ENCODE results near the gene CSAD. TPM values are rescaled to one million over a fixed set of nuclear protein-coding genes. Genes with fewer than 3 reads are reported as not detected.

CSAD gene
- total RNA-seq (11.4 and 29.4 TPM in 2 replicates), polyA plus RNA-seq (7.2 and 18.0 TPM in 2 replicates)

GRCh38 chr12:53180220-53180930, at the start of gene CSAD, which contains the start of gene ZNF740:
Gene CSAD (minus strand): TSS chr12:53180925. CDS start chr12:53173470, 7,455 bp downstream.
Gene ZNF740 (plus strand): TSS chr12:53180722. CDS start chr12:53181984, 1,262 bp downstream.
- peaks cover 28% of the 10 kb centered on the region for H3K4me1 ChIP-seq (ENCODE audit: low read depth)
- DNase-seq (ENCODE audit: low read depth in 1 of 2, low spot score in 1 of 2), result peak; percentile 99
- H3K27me3 ChIP-seq, result no peaks in the 10 kb centered on the region
- no peaks in the 10 kb centered on the region for H3K9me3 ChIP-seq (ENCODE audit: low read depth)
- no peak for TF ChIP-seq CTCF (IDR thresholded peaks at IDR 0.05; ENCODE audit: low read depth, low read length)
- H3K4me3 ChIP-seq, result peak within 1 kb of the TSS; percentile 51
- H3K27ac ChIP-seq, result peak within 1 kb of the TSS; percentile 91
- peaks cover 32% of the 10 kb centered on the region for H3K36me3 ChIP-seq

DNA sequence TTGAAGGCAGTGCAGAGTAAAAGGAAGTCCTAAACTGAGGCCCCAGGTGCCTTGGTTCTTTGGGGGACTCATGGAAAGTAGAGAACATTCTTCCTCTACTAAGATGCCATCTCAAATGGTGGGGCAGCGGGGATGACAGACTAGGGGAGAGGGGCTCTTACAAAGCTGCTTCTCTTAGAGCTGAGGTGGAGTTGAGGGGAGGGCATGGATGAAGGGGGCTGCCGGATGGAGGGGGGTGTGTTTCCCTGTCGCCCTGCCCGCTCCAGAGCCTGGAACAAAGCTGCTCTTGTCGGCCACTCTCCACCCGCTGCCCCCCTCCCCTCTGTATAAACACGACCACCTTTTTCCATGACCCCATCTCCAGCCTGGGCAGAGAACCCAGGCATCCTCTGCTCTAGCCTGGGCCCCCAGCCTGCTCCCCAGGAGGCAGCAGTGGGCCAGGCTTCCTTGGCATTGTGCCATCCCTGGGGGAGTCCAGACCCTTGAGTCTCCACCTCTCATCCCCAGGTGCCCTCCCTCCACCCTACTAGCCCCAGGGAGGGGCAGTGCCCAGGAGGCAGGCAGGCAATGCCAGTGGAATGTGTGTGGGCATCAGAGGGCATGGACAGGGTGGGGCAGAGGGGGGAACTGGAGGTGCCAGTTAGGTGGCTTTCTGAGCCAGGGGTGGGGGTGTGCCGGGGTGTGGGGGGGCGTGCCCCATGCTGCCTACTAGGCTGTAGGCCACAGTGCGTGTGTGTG, 49.6 kb upstream of the CSAD start:
- no peak overlapping the region for H3K4me3 ChIP-seq
- DNase-seq (ENCODE audit: low read depth in 1 of 2, low spot score in 1 of 2), result no peak
- no peak for TF ChIP-seq CTCF (IDR thresholded peaks at IDR 0.05; ENCODE audit: low read depth, low read length)
- H3K9me3 ChIP-seq (ENCODE audit: low read depth), result no peaks in the 10 kb centered on the region
- H3K27ac ChIP-seq, result no peak overlapping the region
- no peaks in the 10 kb centered on the region for H3K27me3 ChIP-seq
- H3K4me1 ChIP-seq (ENCODE audit: low read depth), result peaks cover 33% of the 10 kb centered on the region
- H3K36me3 ChIP-seq, result no peaks in the 10 kb centered on the region

- TF ChIP-seq CTCF (IDR thresholded peaks at IDR 0.05; ENCODE audit: low read depth, low read length), result no peak
- H3K27ac ChIP-seq, result no peak overlapping the region
- DNase-seq (ENCODE audit: low read depth in 1 of 2, low spot score in 1 of 2), result no peak
- no peaks in the 10 kb centered on the region for H3K36me3 ChIP-seq
- H3K4me1 ChIP-seq (ENCODE audit: low read depth), result peaks cover 38% of the 10 kb centered on the region
- H3K27me3 ChIP-seq, result no peaks in the 10 kb centered on the region
- H3K9me3 ChIP-seq (ENCODE audit: low read depth), result no peaks in the 10 kb centered on the region
- H3K4me3 ChIP-seq, result no peak overlapping the region
These were observed 48.7 kb upstream of the CSAD start for GRCh38 chr12:53229454-53229853.

DNA sequence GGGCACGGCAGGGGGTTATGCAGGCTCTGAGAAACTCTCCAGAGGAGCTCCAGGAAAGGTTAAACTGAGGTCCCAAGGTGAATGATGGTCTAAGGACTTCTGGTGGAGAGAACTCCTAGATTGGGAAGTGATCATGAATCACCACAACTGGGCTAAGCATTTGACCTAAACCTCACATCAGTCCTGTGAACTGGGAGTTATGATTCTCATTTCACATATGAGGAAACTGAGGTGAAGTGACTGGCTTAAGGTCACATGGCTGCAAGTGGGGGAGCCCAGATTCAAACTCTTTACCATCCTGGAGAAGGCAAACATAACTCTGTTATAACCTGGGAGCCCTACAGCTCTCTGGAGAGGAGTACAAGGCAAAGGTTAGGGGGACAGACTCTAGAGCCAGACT, 47.1 kb upstream of the CSAD start:
- Histone ChIP-seq H3K4me1 (ENCODE audit: low read depth) (peaks cover 39% of the 10 kb centered on the region), H3K4me3 (no peak overlapping the region), H3K36me3 (no peaks in the 10 kb centered on the region), H3K27ac (no peak overlapping the region), H3K27me3 (no peaks in the 10 kb centered on the region), H3K9me3 (ENCODE audit: low read depth) (no peaks in the 10 kb centered on the region)
- no peak for TF ChIP-seq CTCF (IDR thresholded peaks at IDR 0.05; ENCODE audit: low read depth, low read length)
- DNase-seq (ENCODE audit: low read depth in 1 of 2, low spot score in 1 of 2), result no peak

GRCh38 chr12:53227341-53227740, 46.6 kb upstream of the CSAD start:
- no peak for TF ChIP-seq CTCF (IDR thresholded peaks at IDR 0.05; ENCODE audit: low read depth, low read length)
- H3K36me3 ChIP-seq, result no peaks in the 10 kb centered on the region
- H3K4me3 ChIP-seq, result no peak overlapping the region
- peaks cover 39% of the 10 kb centered on the region for H3K4me1 ChIP-seq (ENCODE audit: low read depth)
- H3K27ac ChIP-seq, result no peak overlapping the region
- H3K27me3 ChIP-seq, result no peaks in the 10 kb centered on the region
- H3K9me3 ChIP-seq (ENCODE audit: low read depth), result no peaks in the 10 kb centered on the region
- no peak for DNase-seq (ENCODE audit: low read depth in 1 of 2, low spot score in 1 of 2)

Measured in cardiac muscle cell (in vitro differentiated cells and primary cell).